22Rv1 (cell line): ENCODE measurements around the gene ARHGEF19.

Experiments
- CTCF ChIP-seq: fragments of 450-650 bp; IDR thresholded peaks from 2 replicates; pipeline ENCODE4 v1.5.1; 2017; ENCODE audit warnings: mild to moderate bottlenecking
- ZFX ChIP-seq: fragments of 450-650 bp; IDR thresholded peaks from 2 replicates; pipeline ENCODE4 v1.6.1; 2017; ENCODE audit warnings: antibody characterized with exemption, borderline replicate concordance

DNA sequence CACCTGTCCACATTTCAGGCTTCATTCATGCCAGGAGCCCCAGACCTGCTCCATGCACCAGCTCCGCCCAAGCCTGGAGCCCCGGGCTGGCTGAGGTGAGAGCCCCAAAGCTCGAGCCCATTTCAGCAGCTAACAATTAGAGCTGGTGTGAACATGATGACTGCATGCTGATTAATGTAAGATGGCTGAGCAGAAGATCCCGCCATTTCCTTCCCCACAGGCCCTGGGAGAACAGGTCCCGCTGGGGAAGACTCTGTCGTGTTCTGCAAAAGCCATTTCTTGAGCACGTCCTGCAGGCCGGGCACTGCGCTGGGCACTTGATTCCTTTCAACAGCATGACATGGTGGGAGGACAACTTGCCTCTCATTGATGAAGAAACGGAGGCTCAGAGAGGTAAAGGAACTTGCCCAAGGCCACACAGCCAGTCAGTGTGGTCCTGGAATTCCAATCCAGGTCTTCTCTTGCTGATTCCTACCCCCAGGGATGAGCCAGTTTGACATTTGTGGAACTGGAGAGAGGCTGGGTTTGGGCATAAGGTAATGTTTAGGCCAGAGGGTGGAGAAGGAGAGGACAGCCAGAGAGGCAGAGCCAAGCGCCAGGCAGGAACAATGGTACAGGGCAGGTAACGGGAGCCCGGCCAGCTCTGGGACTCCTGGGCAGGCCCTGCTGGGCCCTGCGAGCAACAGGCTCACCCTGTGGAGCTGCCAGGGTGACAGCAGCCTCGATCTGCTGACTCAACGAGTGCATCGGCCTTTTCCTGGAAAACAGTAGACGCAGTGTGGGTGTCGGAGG, 28.5 kb downstream of the ARHGEF19 start:
- TF ChIP-seq CTCF (no peak), ZFX (no peak)
